ENCODE results near the gene SLC35B2. TPM values are rescaled to one million over a fixed set of nuclear protein-coding genes. Genes with fewer than 3 reads are reported as not detected.

SLC35B2 gene
- polyA plus RNA-seq, 3 donors = 17.4 to 54.0 (median 30.6) TPM

- peaks cover 97% of the 10 kb centered on the region for H4K20me1 ChIP-seq (ENCODE audit: insufficient read depth, low read length)
- H3K27ac ChIP-seq (ENCODE audit: low read depth in 1 of 2, low read length in 2 of 2) = peak overlapping the region; percentile 6 to 66
- no peak overlapping the region for H2AFZ ChIP-seq (ENCODE audit: insufficient read depth, low read depth, low read length, poor library complexity, severe bottlenecking)
- Mint-ChIP-seq H3K4me3 (no peak overlapping the region), H3K27me3 (ENCODE audit: low read depth in 3 of 3) (peaks cover 0 to 7% (median 2%) of the 10 kb centered on the region in 3 donors), H3K36me3 (peaks cover 61 to 74% of the 10 kb centered on the region in 2 donors), H3K27ac (peak overlapping the region; percentile 58 to 97 (median 91)), H3K9me3 (no peaks in the 10 kb centered on the region), H3K4me1 (peaks cover 70% of the 10 kb centered on the region)
- 93% methylated on average over 3 of the region's 3 CpGs for WGBS (ENCODE audit: insufficient coverage)
- H3K36me3 ChIP-seq (replicated peaks in 1 of 2; ENCODE audit: control insufficient read depth in 1 of 2, insufficient read depth in 2 of 2, low read length in 2 of 2) = peaks cover 59 to 71% of the 10 kb centered on the region in 2 donors
- intact Hi-C loops (cut with micrococcal nuclease) = loop anchor here (5.0 kb wide), 3 partner anchors 37 to 162 kb away; partner anchors contain the start of gene SLC29A1 (in 2 of the 2)
- no peak overlapping the region for H3K4me2 ChIP-seq (replicated peaks; ENCODE audit: extremely low read depth, low read length, poor library complexity, severe bottlenecking)
- peaks cover 46 to 69% of the 10 kb centered on the region in 2 donors for H3K4me1 ChIP-seq (ENCODE audit: control insufficient read depth in 1 of 2, insufficient read depth in 2 of 2, low read length in 2 of 2)
- H3K27me3 ChIP-seq (ENCODE audit: control insufficient read depth in 2 of 2, insufficient read depth in 2 of 2, low read length in 2 of 2) = no peaks in the 10 kb centered on the region
- no peak overlapping the region for H3K9ac ChIP-seq (ENCODE audit: insufficient read depth, low read length, poor library complexity, severe bottlenecking)
- no peak overlapping the region for H3K4me3 ChIP-seq (replicated peaks in 1 of 3; ENCODE audit: low read depth in 2 of 3, low read length in 3 of 3)
- TF ChIP-seq CTCF (IDR thresholded peaks at IDR 0.05) = no peak
- H3K79me2 ChIP-seq (ENCODE audit: insufficient read depth, low read length) = peaks cover 42% of the 10 kb centered on the region
- no peak for DNase-seq
- no peaks in the 10 kb centered on the region for H3K9me3 ChIP-seq (replicated peaks in 1 of 2; ENCODE audit: control insufficient read depth in 1 of 2, insufficient read depth in 1 of 2, low read length in 2 of 2)
Measured at GRCh38 chr6:44258921-44259320, 1.6 kb upstream of the SLC35B2 start.

- Histone ChIP-seq H3K27me3 (ENCODE audit: control insufficient read depth in 2 of 2, insufficient read depth in 2 of 2, low read length in 2 of 2) (no peaks in the 10 kb centered on the region), H3K27ac (ENCODE audit: low read depth in 1 of 2, low read length in 2 of 2) (peak overlapping the region; percentile 66 to 69), H3K4me3 (replicated peaks in 1 of 3; ENCODE audit: low read depth in 2 of 3, low read length in 3 of 3) (peak overlapping the region in 1 of 3 experiments; percentile 85), H2AFZ (ENCODE audit: insufficient read depth, low read depth, low read length, poor library complexity, severe bottlenecking) (no peak overlapping the region), H3K9me3 (replicated peaks in 1 of 2; ENCODE audit: control insufficient read depth in 1 of 2, insufficient read depth in 1 of 2, low read length in 2 of 2) (no peaks in the 10 kb centered on the region), H3K36me3 (replicated peaks in 1 of 2; ENCODE audit: control insufficient read depth in 1 of 2, insufficient read depth in 2 of 2, low read length in 2 of 2) (peaks cover 63 to 76% of the 10 kb centered on the region in 2 donors), H3K79me2 (ENCODE audit: insufficient read depth, low read length) (peaks cover 37% of the 10 kb centered on the region), H3K9ac (ENCODE audit: insufficient read depth, low read length, poor library complexity, severe bottlenecking) (no peak overlapping the region), H3K4me2 (replicated peaks; ENCODE audit: extremely low read depth, low read length, poor library complexity, severe bottlenecking) (peak overlapping the region; percentile 99), H4K20me1 (ENCODE audit: insufficient read depth, low read length) (peaks cover 97% of the 10 kb centered on the region), H3K4me1 (ENCODE audit: control insufficient read depth in 1 of 2, insufficient read depth in 2 of 2, low read length in 2 of 2) (peaks cover 41 to 64% of the 10 kb centered on the region in 2 donors)
- Mint-ChIP-seq H3K36me3 (peaks cover 66 to 76% of the 10 kb centered on the region in 2 donors), H3K27me3 (ENCODE audit: low read depth in 3 of 3) (peaks cover 0 to 6% (median 2%) of the 10 kb centered on the region in 3 donors), H3K4me1 (peaks cover 67% of the 10 kb centered on the region), H3K4me3 (peak overlapping the region; percentile 79 to 87), H3K27ac (peak overlapping the region; percentile 83 to 97 (median 91)), H3K9me3 (no peaks in the 10 kb centered on the region)
- intact Hi-C loops (cut with micrococcal nuclease) = loop anchor here (5.0 kb wide), 3 partner anchors 36 to 161 kb away; partner anchors contain the start of gene SLC29A1 (in 2 of the 2)
- WGBS (ENCODE audit: insufficient coverage) = 88% methylated on average over 9 of the region's 9 CpGs
- DNase-seq = no peak
- TF ChIP-seq CTCF (IDR thresholded peaks at IDR 0.05) = no peak
Measured at GRCh38 chr6:44258325-44258863, 1.1 kb upstream of the SLC35B2 start.

Data from CD14-positive monocyte (primary cell).